Uterus (tissue), 2 donors: ENCODE data around the gene BDKRB2.

ENCODE experiments used
- POLR2A ChIP-seq, 2 donors: fragments of 450-650 bp; IDR thresholded peaks; one replicate each; pipeline ENCODE4 v1.6.1; 2016; ENCODE audit warnings: antibody characterized with exemption in 2 of 2, mild to moderate bottlenecking in 1 of 2, moderate library complexity in 1 of 2
- TF ChIP-seq, protein P1 (sequence below), 4 experiments: fragments of 200-600 bp in 2 of 4; fragments of 450-650 bp in 2 of 4; sonication (generic) in 2 of 4; IDR thresholded peaks; one replicate each; pipeline ENCODE4 v1.5.1; 2016 to 2019; ENCODE audit warnings: antibody characterized with exemption in 4 of 4, mild to moderate bottlenecking in 2 of 4, moderate library complexity in 1 of 4

DNA sequence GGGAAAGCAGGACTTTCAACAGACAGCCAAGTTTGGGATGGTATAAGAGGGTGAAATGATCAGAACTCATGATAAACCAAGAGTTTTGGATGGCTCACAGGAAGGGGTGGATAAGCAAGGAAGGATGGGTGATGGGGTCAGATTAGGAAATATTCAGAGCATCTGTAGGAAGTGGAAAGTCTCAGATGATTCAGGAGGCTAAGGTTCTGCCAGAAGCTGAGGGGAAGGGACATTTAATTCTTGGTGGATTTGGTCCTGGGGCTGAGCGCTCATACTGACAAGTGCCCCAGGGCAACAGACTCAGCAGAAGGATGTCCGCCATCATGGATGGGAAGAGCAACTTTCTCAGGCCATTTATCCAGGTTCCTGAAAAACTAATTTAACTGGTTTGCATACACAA is 28.4 kb upstream of the BDKRB2 start:
- TF ChIP-seq, protein P1, sequence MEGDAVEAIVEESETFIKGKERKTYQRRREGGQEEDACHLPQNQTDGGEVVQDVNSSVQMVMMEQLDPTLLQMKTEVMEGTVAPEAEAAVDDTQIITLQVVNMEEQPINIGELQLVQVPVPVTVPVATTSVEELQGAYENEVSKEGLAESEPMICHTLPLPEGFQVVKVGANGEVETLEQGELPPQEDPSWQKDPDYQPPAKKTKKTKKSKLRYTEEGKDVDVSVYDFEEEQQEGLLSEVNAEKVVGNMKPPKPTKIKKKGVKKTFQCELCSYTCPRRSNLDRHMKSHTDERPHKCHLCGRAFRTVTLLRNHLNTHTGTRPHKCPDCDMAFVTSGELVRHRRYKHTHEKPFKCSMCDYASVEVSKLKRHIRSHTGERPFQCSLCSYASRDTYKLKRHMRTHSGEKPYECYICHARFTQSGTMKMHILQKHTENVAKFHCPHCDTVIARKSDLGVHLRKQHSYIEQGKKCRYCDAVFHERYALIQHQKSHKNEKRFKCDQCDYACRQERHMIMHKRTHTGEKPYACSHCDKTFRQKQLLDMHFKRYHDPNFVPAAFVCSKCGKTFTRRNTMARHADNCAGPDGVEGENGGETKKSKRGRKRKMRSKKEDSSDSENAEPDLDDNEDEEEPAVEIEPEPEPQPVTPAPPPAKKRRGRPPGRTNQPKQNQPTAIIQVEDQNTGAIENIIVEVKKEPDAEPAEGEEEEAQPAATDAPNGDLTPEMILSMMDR (IDR thresholded peaks at IDR 0.05): no peak
- TF ChIP-seq POLR2A (IDR thresholded peaks at IDR 0.05): no peak
